Activated gamma-delta T cell (primary cell): ENCODE results near the gene GJA1.
"Not testable (repeated sequence)": the region's sequence is repeated elsewhere in the genome, so short reads cannot be mapped to it uniquely, and the experiment has no call there.

ENCODE experiments used
- DNase-seq: peaks from one replicate; lab custom pipeline; 2025; lab: John Stamatoyannopoulos, UW

GJA1 gene

GRCh38 chr6:121436960-121437850, 1.8 kb downstream of the GJA1 start:
- DNase-seq = no peak

- DNase-seq = no peak
These were observed 2.6 kb downstream of the GJA1 start for GRCh38 chr6:121437851-121438651.

DNA sequence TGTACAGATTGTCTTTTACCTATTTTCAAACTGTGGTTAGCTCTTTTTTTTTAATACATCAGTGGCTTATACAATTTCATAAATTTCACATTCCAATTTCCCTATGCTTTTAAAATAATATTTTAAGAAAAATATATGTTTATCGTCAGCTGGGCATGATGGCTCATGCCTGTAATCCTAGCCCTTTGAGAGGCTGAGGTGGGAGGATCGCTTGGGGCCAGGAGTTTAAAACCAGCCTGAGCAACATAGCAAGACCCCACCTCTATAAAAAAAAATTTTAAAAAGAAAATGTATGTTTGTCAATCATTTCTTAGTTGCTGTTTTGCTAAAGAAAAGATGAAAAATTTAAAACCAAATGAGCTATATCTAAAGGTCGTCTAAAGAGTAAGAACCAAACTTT, 3.4 kb downstream of the GJA1 start:
- no peak for DNase-seq

DNA sequence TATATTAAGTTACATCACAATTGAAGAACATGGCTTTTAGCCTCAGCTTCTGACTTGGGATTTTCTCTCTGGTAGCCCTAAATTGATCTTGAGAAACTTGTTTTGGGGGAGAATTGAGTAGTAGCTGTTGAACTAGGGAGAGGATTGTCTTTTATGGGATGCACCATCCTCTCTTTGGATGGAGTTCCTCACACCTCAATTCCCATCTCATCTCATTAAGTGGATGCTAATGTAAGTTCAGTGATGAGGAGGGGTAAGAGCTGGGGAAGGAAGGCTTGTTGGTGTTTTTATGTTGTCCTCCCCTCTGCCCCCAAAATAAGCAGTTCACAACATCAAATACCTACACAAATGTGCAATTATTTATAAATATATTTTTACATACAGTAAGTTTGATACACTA, 4.0 kb downstream of the GJA1 start:
- DNase-seq = no peak

- DNase-seq = no peak
These were observed 4.5 kb downstream of the GJA1 start for GRCh38 chr6:121439926-121440325.

DNA sequence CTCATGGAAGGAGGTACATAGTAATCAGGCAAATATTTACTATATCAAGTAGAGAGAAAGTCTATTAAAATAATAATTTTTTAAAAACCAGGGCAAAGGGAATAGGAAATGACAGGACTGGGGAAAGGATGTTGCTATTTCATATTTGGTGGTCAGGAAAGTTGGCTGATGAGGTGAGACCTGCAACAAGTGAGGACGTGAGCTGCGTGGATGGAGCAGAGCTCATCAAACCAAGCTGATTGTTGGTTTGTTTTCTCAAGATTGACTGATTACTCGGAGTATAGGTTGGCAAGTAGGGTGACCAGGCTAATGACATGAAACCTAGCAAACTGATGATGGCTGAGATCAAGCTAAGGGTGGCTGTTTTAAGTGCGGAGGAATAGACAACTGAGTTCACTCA, 6.0 kb downstream of the GJA1 start:
- DNase-seq = no peak

GRCh38 chr6:121442576-121442975, 7.1 kb downstream of the GJA1 start:
- DNase-seq = no peak

- DNase-seq = no peak
These were observed 8.6 kb downstream of the GJA1 start for GRCh38 chr6:121443971-121444541.

DNA sequence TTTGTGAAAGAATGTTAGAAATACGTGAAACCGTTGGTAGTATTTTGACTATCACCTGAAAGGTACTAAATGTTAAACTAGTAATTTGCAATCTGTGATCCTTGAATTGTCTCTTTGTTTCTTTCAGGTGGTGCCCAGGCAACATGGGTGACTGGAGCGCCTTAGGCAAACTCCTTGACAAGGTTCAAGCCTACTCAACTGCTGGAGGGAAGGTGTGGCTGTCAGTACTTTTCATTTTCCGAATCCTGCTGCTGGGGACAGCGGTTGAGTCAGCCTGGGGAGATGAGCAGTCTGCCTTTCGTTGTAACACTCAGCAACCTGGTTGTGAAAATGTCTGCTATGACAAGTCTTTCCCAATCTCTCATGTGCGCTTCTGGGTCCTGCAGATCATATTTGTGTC, 11.3 kb downstream of the GJA1 start:
- not testable (repeated sequence) for DNase-seq

GRCh38 chr6:121447746-121448145, 12.3 kb downstream of the GJA1 start:
- not testable (repeated sequence) for DNase-seq

GRCh38 chr6:121448528-121448927, 13.1 kb downstream of the GJA1 start:
- DNase-seq = not testable (repeated sequence)

GRCh38 chr6:121449331-121449730, 13.9 kb downstream of the GJA1 start:
- no peak for DNase-seq

DNA sequence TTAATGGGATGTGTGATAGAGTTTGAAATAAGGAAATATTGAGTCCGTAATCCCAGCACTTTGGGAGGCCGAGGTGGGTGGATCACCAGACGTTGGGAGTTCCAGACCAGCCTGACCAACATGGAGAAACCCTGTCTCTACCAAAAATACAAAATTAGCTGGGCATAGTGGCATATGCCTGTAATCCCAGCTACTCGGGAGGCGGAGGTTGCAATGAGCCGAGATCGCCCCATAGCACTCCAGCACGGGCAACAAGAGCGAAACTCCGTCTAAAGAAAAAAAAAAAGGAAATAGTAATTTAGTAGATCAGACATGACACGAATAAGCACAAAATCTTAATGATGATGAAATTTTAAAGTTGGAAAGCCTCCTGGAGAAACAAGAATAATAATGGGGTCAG, 14.8 kb downstream of the GJA1 start:
- no peak for DNase-seq

GRCh38 chr6:121451250-121451649, 15.8 kb downstream of the GJA1 start:
- no peak for DNase-seq

DNA sequence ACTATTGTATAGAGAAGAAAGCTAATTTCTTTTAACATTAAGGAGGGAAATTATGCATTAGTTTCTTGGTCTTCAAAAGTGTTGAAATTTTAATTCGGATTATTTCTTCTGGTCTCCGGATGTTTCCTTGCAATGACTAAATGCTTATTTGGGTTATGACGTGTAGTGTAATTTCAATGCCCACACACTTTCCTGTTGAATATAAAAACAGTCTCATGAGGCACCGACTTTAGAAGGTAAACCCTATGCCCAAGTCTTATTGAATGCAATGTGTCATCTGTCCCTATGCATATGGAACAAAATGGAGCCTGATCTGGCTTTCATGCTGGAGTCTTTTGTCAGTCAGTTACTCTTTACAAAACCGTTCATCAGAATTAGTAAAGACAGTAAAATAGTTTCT, 17.7 kb downstream of the GJA1 start:
- DNase-seq = no peak

- DNase-seq = no peak
These were observed 24.7 kb downstream of the GJA1 start for GRCh38 chr6:121460170-121460569.

GRCh38 chr6:121463087-121463486, 27.6 kb downstream of the GJA1 start:
- no peak for DNase-seq

DNA sequence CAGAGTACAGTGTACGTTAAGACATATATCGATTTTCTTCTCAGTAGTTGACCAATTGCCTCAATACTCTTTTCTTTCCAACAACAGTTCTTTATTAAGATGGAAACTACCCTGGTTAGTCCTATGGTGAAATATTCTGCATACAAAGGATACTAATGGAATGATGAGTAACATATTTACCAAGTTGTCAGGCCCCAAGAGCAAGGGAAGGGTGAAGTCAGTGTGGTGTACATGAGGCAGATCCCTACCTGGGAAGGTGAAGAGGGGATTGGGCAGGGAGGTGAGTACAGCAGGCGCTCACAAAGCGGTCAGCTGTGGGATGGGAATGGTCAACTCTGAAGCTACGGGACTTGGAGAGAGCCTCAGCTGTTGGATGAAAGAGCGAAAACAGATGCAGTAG, 29.7 kb downstream of the GJA1 start:
- no peak for DNase-seq

DNA sequence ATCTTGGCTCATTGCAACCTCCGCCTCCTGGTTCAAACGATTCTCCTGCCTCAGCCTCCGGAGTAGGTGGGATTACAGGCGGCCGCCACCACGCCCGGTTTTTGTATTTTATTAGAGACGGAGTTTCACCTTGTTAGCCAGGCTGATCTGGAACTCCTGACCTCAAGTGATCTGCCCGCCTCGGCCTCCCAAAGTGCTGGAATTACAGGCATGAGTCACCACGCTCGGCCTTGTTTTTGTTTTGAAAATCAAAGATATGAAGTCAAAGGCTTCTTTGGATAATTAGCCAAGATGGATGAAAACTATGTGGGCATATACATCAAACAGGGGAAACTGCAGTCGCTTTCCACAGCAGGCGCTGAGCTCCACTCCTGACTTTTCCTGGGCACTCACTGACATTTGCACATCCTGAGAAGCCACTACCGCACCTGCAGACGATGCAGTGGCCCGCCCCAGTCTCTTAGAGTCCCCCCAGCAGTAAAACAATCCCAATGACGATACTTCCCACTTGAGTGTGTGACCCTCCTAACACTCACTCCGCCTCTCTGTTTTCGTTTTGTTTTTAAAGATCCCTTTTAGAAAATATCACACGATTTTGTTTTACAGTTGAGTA, 44.1 kb downstream of the GJA1 start:
- DNase-seq = no peak

- no peak for DNase-seq
These were observed 44.8 kb downstream of the GJA1 start for GRCh38 chr6:121480099-121480713.

GRCh38 chr6:121482004-121482693, 46.7 kb downstream of the GJA1 start:
- DNase-seq = no peak
